Keratinocyte (primary cell): ENCODE data around the gene ST8SIA5. TPM values are rescaled to one million over a fixed set of nuclear protein-coding genes. Genes with fewer than 3 reads are reported as not detected.

Experiments
- DNase-seq: peaks from one replicate; pipeline ENCODE4 v3.0.0-alpha.2; 2011; ENCODE audit warnings: low read depth, missing footprints, low spot score
- FAIRE-seq: peaks from 2 replicates; lab custom pipeline; 2011; peaks lifted over from hg19 to GRCh38; lab: Jason Lieb, UNC
- H2AFZ ChIP-seq: 2 replicates; pipeline ENCODE4 v1.6.0; 2012; ENCODE audit warnings: low read length, control low read depth, inconsistent platforms; ENCODE audit not compliant: control insufficient read depth
- H3K27ac ChIP-seq: 2 replicates; pipeline ENCODE4 v1.5.1; 2011; ENCODE audit warnings: low read length; ENCODE audit not compliant: control insufficient read depth, insufficient read depth
- H3K27me3 ChIP-seq: 3 replicates; pipeline ENCODE4 v1.6.0; 2011; ENCODE audit warnings: low read length; ENCODE audit not compliant: control insufficient read depth, insufficient read depth; ENCODE audit errors: extremely low read depth
- H3K36me3 ChIP-seq, 2 experiments: 2 replicates in 1 of 2; 3 replicates in 1 of 2; pipeline ENCODE4 v1.5.1; 2011; ENCODE audit warnings: low read length in 2 of 2, mild to moderate bottlenecking in 1 of 2; ENCODE audit not compliant: control insufficient read depth in 2 of 2, insufficient read depth in 2 of 2; ENCODE audit errors: extremely low read depth in 1 of 2
- H3K4me1 ChIP-seq: 3 replicates; pipeline ENCODE4 v1.5.1; 2011; ENCODE audit warnings: low read length; ENCODE audit not compliant: control insufficient read depth, insufficient read depth; ENCODE audit errors: extremely low read depth
- H3K4me2 ChIP-seq: 3 replicates; pipeline ENCODE4 v1.6.0; 2011; ENCODE audit warnings: low read depth, low read length; ENCODE audit not compliant: control insufficient read depth, insufficient read depth; ENCODE audit errors: extremely low read depth
- H3K4me3 ChIP-seq, 3 experiments: fragments of 200-600 bp in 1 of 3; sonication (generic) in 1 of 3; 2 replicates in 2 of 3; 3 replicates in 1 of 3; pipeline ENCODE4 v1.5.1; 2011 to 2016; ENCODE audit warnings: low read length in 3 of 3, mild to moderate bottlenecking in 3 of 3, control low read depth in 2 of 3, inconsistent platforms in 1 of 3, low read depth in 1 of 3, mixed read lengths in 1 of 3, mixed run types in 1 of 3, moderate library complexity in 1 of 3; ENCODE audit not compliant: control insufficient read depth in 2 of 3, insufficient read depth in 2 of 3; ENCODE audit errors: extremely low read depth in 1 of 3
- H3K79me2 ChIP-seq: 2 replicates; pipeline ENCODE4 v1.6.0; 2012; ENCODE audit warnings: low read length; ENCODE audit not compliant: control insufficient read depth, insufficient read depth
- H3K9ac ChIP-seq: 3 replicates; pipeline ENCODE4 v1.6.0; 2011; ENCODE audit warnings: low read length; ENCODE audit not compliant: control insufficient read depth, insufficient read depth; ENCODE audit errors: extremely low read depth
- H3K9me1 ChIP-seq: 3 replicates; pipeline ENCODE4 v1.6.0; 2011; ENCODE audit warnings: low read length; ENCODE audit not compliant: control insufficient read depth, insufficient read depth; ENCODE audit errors: extremely low read depth
- H3K9me3 ChIP-seq: 2 replicates; pipeline ENCODE4 v1.5.1; 2012; ENCODE audit warnings: low read depth, low read length; ENCODE audit not compliant: control insufficient read depth
- H4K20me1 ChIP-seq: 3 replicates; pipeline ENCODE4 v1.6.0; 2011; ENCODE audit warnings: low read length; ENCODE audit not compliant: control insufficient read depth, insufficient read depth; ENCODE audit errors: extremely low read depth
- CTCF ChIP-seq, 3 experiments: IDR thresholded peaks in 1 of 3; conservative IDR thresholded peaks in 1 of 3; optimal IDR thresholded peaks in 1 of 3; 2 replicates in 2 of 3; 3 replicates in 1 of 3; pipeline versions ENCODE3 to v1.5.1; 2011; ENCODE audit warnings: low read length in 3 of 3, mild to moderate bottlenecking in 3 of 3, moderate library complexity in 2 of 3, control low read depth in 1 of 3, inconsistent platforms in 1 of 3; ENCODE audit not compliant: insufficient read depth in 2 of 3; ENCODE audit errors: extremely low read depth in 1 of 3
- EZH2 ChIP-seq: IDR thresholded peaks from one replicate; pipeline ENCODE4 v1.6.1; 2012; ENCODE audit warnings: inconsistent platforms, mild to moderate bottlenecking, low read length, moderate library complexity
- dilution Hi-C: fragments of 300-500 bp; cut with MboI; formaldehyde crosslinking; loops from one replicate; pipeline ENCODE4 v1.7.0; 2020; ENCODE audit warnings: low sequenced_read_pairs; ENCODE audit not compliant: extremely low pct_ligation_motif_present
- polyA plus RNA-seq, 5 experiments: library from polyadenylated mRNA; depleted of rRNA in 3 of 5; stranded (reverse) in 3 of 5; stranded (forward) in 1 of 5; unstranded in 1 of 5; fragments of >200 nt; gene quantifications; 1 replicate in 1 of 5; 2 replicates in 3 of 5; 3 replicates in 1 of 5; pipeline versions ENCODE4 v1.2.1 to v1.2.3, GENCODE V29; 2011 to 2012; ENCODE audit warnings: missing spikeins in 2 of 5, low read depth in 1 of 5, low replicate concordance in 1 of 5

The ST8SIA5 gene
- polyA plus RNA-seq, 1 donor (not counting 4 experiments of a cell fraction or from before 2014, with no cell fraction given), result under 0.01 TPM

- FAIRE-seq (no peak), DNase-seq (no peak)
- Histone ChIP-seq H3K79me2 (no peaks in the 10 kb centered on the region), H3K9ac (no peak overlapping the region), H3K27me3 (peaks cover 3% of the 10 kb centered on the region), H3K4me2 (no peak overlapping the region), H2AFZ (no peak overlapping the region), H3K9me3 (peaks cover 5% of the 10 kb centered on the region), H4K20me1 (no peaks in the 10 kb centered on the region), H3K4me1 (no peaks in the 10 kb centered on the region), H3K4me3 (no peak overlapping the region), H3K36me3 (no peaks in the 10 kb centered on the region), H3K9me1 (no peaks in the 10 kb centered on the region), H3K27ac (no peak overlapping the region)
- dilution Hi-C loops, result no loop called here
- TF ChIP-seq CTCF (optimal IDR thresholded peaks at IDR 0.05 in 1 of 3, IDR thresholded peaks at IDR 0.05 in 1 of 3, conservative IDR thresholded peaks at IDR 0.05 in 1 of 3; ENCODE audit: extremely low read depth in 1 of 3, insufficient read depth in 2 of 3, low read length in 3 of 3), result no peak
These were observed 24.7 kb downstream of the ST8SIA5 start for GRCh38 chr18:46732201-46732600.

- no peaks in the 10 kb centered on the region for H3K27me3 ChIP-seq
- H4K20me1 ChIP-seq, result no peaks in the 10 kb centered on the region
- no peaks in the 10 kb centered on the region for H3K4me1 ChIP-seq
- no peaks in the 10 kb centered on the region for H3K79me2 ChIP-seq
- no peak overlapping the region for H3K9ac ChIP-seq
- no peaks in the 10 kb centered on the region for H3K9me1 ChIP-seq
- no peaks in the 10 kb centered on the region for H3K36me3 ChIP-seq
- H3K4me3 ChIP-seq, result no peak overlapping the region
- no peak overlapping the region for H3K27ac ChIP-seq
- dilution Hi-C loops, result no loop called here
- DNase-seq (no peak), FAIRE-seq (no peak)
- TF ChIP-seq CTCF (optimal IDR thresholded peaks at IDR 0.05 in 1 of 3, IDR thresholded peaks at IDR 0.05 in 1 of 3, conservative IDR thresholded peaks at IDR 0.05 in 1 of 3; ENCODE audit: extremely low read depth in 1 of 3, insufficient read depth in 2 of 3, low read length in 3 of 3), result no peak
- TF ChIP-seq EZH2, result no peak
- H3K4me2 ChIP-seq, result no peak overlapping the region
- H2AFZ ChIP-seq, result no peak overlapping the region
- H3K9me3 ChIP-seq, result peaks cover 5% of the 10 kb centered on the region
These were observed 25.5 kb downstream of the ST8SIA5 start for GRCh38 chr18:46731316-46731715.
